ENCODE results near the gene ATG4D. TPM values are rescaled to one million over a fixed set of nuclear protein-coding genes. Genes with fewer than 3 reads are reported as not detected.

The ATG4D gene
- polyA plus RNA-seq, 1 of the 3 experiments (the other 2 are of a cell fraction) = 22.6 TPM

- Histone ChIP-seq H3K4me2 (peak overlapping the region; percentile 95), H3K36me3 (replicated peaks in 1 of 2; ENCODE audit: control insufficient read depth in 1 of 2, insufficient read depth in 2 of 2, low read length in 1 of 2) (no peaks in the 10 kb centered on the region), H3K79me2 (ENCODE audit: insufficient read depth) (peaks cover 37% of the 10 kb centered on the region), H3K27ac (ENCODE audit: low read depth in 2 of 2, low read length in 1 of 2) (peak overlapping the region; percentile 54 to 83; a peak in 3 of 4 replicates), H3K27me3 (ENCODE audit: insufficient read depth) (peaks cover 15% of the 10 kb centered on the region; the same call in 1 of the 2 replicates), H3K4me1 (ENCODE audit: control insufficient read depth in 1 of 2, insufficient read depth in 2 of 2, low read depth in 1 of 2, low read length in 1 of 2) (peaks cover 0 to 8% of the 10 kb centered on the region in 2 experiments; a peak in 1 of 4 replicates), H2AFZ (ENCODE audit: low read depth) (peak overlapping the region; percentile 99; the same call in 1 of the 2 replicates), H3K9ac (peak overlapping the region; percentile 81), H3K9me3 (no peaks in the 10 kb centered on the region), H3F3A (replicated peaks; ENCODE audit: insufficient read depth) (no peaks in the 10 kb centered on the region), H3K9me2 (no peaks in the 10 kb centered on the region), H3K4me3 (ENCODE audit: low read depth in 2 of 2, low read length in 1 of 2) (peak overlapping the region; percentile 69 to 95), H4K20me1 (ENCODE audit: insufficient read depth) (no peaks in the 10 kb centered on the region)
- POLR2A ChIA-PET = interaction anchor here (0.5 to 1.5 kb wide), 3 partner anchors 10 to 284 kb away, joined by 3 to 4 read pairs (median 3); no protein-coding TSS in a partner anchor
- 0% methylated on average over 18 of the region's 76 CpGs for WGBS (ENCODE audit: low lambda C conversion rate)
- peak; percentile 100 for DNase-seq
- CTCF ChIA-PET = interaction anchor here (0.6 to 8.0 kb wide), 7 partner anchors 15 to 185 kb away, joined by 3 to 51 read pairs (median 5); partner anchors contain the start of gene QTRT1
- peak; percentile 15; the same call in 1 of the 2 replicates for TF ChIP-seq MXI1 (IDR thresholded peaks at IDR 0.05; ENCODE audit: low read depth, low read length)
- no peak for TF ChIP-seq GABPA (IDR thresholded peaks at IDR 0.05; ENCODE audit: low read depth)
- no peak for TF ChIP-seq MEF2A (IDR thresholded peaks at IDR 0.05; ENCODE audit: borderline replicate concordance, low read depth)
- TF ChIP-seq CTCF (IDR thresholded peaks at IDR 0.05) = no peak
- TF ChIP-seq TEAD4 (IDR thresholded peaks at IDR 0.05; ENCODE audit: borderline replicate concordance, insufficient read depth) = no peak
- no peak for TF ChIP-seq TAF1 (IDR thresholded peaks at IDR 0.05; ENCODE audit: borderline replicate concordance, low read depth, low read length)
- no peak for TF ChIP-seq USF2 (IDR thresholded peaks at IDR 0.05; ENCODE audit: borderline replicate concordance, low read depth, low read length)
- TF ChIP-seq ZBTB33 (IDR thresholded peaks at IDR 0.05; ENCODE audit: borderline replicate concordance, low read depth) = no peak
- TF ChIP-seq SMC3 (IDR thresholded peaks at IDR 0.05; ENCODE audit: low read depth, low read length) = no peak
- TF ChIP-seq RFX5 (IDR thresholded peaks at IDR 0.05; ENCODE audit: low read length) = no peak
- TF ChIP-seq NRF1 (IDR thresholded peaks at IDR 0.05; ENCODE audit: low read depth, low read length) = peak; percentile 78
- no peak for TF ChIP-seq REST (IDR thresholded peaks at IDR 0.05; ENCODE audit: low read depth, low read length)
- no peak for TF ChIP-seq EP300 (IDR thresholded peaks at IDR 0.05; ENCODE audit: borderline replicate concordance in 1 of 2, low read depth in 1 of 2, low read length in 1 of 2)
- TF ChIP-seq YY1 (IDR thresholded peaks at IDR 0.05; ENCODE audit: low read depth) = no peak
- TF ChIP-seq JUND (IDR thresholded peaks at IDR 0.05) = no peak
- TF ChIP-seq SIN3A (IDR thresholded peaks at IDR 0.05; ENCODE audit: borderline replicate concordance, low read depth, low read length) = no peak
- no peak for TF ChIP-seq FOXJ3 (CRISPR knock-in tag; IDR thresholded peaks at IDR 0.05)
- TF ChIP-seq ELF1 (IDR thresholded peaks at IDR 0.05) = no peak
- TF ChIP-seq RAD21 (IDR thresholded peaks at IDR 0.05; ENCODE audit: low read length) = no peak
- TF ChIP-seq POLR2AphosphoS5 (IDR thresholded peaks at IDR 0.05; ENCODE audit: low read depth, low read length) = peak; percentile 22; the same call in 1 of the 2 replicates
- TF ChIP-seq RCOR1 (IDR thresholded peaks at IDR 0.05; ENCODE audit: low read length) = no peak
- no peak for TF ChIP-seq RXRA (IDR thresholded peaks at IDR 0.05; ENCODE audit: borderline replicate concordance, low read depth)
- TF ChIP-seq EZH2phosphoT487 (IDR thresholded peaks at IDR 0.05; ENCODE audit: borderline replicate concordance, low read depth) = no peak
- TF ChIP-seq MAX (IDR thresholded peaks at IDR 0.05; ENCODE audit: low read depth) = no peak
Measured at GRCh38 chr19:10602330-10603083, 58.8 kb downstream of the ATG4D start.

Measured in SK-N-SH (cell line).